ENCODE measurements around the gene PNPO.

DNA sequence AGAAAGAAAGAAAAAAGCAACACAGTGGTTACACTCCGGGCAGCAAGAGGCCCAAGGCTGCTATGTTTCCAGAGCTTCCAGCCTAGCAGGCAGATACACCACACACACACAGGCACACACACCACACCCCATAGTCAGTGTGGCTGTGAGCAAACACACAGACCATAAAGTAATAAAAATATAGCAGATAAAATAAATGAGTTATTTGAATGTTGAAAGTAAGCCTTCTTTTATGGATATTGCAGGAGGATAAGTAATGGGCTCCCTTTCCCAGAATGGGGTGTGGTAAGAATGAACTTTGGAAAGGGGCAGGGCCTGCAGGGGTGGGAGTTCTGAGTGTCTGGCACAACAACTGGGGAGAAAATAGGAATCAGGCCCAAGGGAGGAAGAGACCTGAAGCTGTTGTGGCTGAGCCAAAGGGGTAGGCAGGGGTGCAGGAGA, 24.7 kb downstream of the PNPO start:
- TF ChIP-seq, protein P1, sequence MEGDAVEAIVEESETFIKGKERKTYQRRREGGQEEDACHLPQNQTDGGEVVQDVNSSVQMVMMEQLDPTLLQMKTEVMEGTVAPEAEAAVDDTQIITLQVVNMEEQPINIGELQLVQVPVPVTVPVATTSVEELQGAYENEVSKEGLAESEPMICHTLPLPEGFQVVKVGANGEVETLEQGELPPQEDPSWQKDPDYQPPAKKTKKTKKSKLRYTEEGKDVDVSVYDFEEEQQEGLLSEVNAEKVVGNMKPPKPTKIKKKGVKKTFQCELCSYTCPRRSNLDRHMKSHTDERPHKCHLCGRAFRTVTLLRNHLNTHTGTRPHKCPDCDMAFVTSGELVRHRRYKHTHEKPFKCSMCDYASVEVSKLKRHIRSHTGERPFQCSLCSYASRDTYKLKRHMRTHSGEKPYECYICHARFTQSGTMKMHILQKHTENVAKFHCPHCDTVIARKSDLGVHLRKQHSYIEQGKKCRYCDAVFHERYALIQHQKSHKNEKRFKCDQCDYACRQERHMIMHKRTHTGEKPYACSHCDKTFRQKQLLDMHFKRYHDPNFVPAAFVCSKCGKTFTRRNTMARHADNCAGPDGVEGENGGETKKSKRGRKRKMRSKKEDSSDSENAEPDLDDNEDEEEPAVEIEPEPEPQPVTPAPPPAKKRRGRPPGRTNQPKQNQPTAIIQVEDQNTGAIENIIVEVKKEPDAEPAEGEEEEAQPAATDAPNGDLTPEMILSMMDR (conservative IDR thresholded peaks at IDR 0.05; ENCODE audit: low read depth, low read length): no peak
- no peak for TF ChIP-seq EZH2 (IDR thresholded peaks at IDR 0.05; ENCODE audit: borderline replicate concordance, low read depth, low read length, poor library complexity, severe bottlenecking)
